ENCODE results near the gene TNIK.

- TF ChIP-seq CTCF (IDR thresholded peaks at IDR 0.05; ENCODE audit: low read depth, low read length, missing input control) (no peak), TAF1 (conservative IDR thresholded peaks at IDR 0.05) (no peak), ZBTB33 (IDR thresholded peaks at IDR 0.05) (no peak), HNF4G (IDR thresholded peaks at IDR 0.05) (no peak), YY1 (IDR thresholded peaks at IDR 0.05) (no peak), JUND (IDR thresholded peaks at IDR 0.05) (no peak), FOXA1 (IDR thresholded peaks at IDR 0.05) (no peak), NR2F2 (IDR thresholded peaks at IDR 0.05) (no peak)
These were observed 114.2 kb downstream of the TNIK start for GRCh38 chr3:171346019-171346418.
